Kidney epithelial cell (primary cell): ENCODE results near the gene RAPGEF3. TPM values are rescaled to one million over a fixed set of nuclear protein-coding genes. Genes with fewer than 3 reads are reported as not detected.

ENCODE experiments used
- DNase-seq: peaks from one replicate; pipeline ENCODE4 v3.0.0-alpha.2; 2010; ENCODE audit warnings: low read depth
- H3K27me3 ChIP-seq: 2 replicates; pipeline ENCODE4 v1.6.0; 2011; ENCODE audit warnings: low read length; ENCODE audit not compliant: control insufficient read depth, insufficient read depth
- H3K36me3 ChIP-seq: 2 replicates; pipeline ENCODE4 v1.5.1; 2011; ENCODE audit warnings: low read length; ENCODE audit not compliant: control insufficient read depth, insufficient read depth
- H3K4me3 ChIP-seq: 2 replicates; pipeline ENCODE4 v1.5.1; 2011; ENCODE audit warnings: low read depth, mild to moderate bottlenecking, control low read depth, low read length
- total RNA-seq: library from RNA; depleted of rRNA; stranded (reverse); fragments of >200 nt; gene quantifications from 2 replicates; pipeline ENCODE4 v1.2.3, GENCODE V29; 2015
- TF ChIP-seq, protein P1 (sequence below): IDR thresholded peaks from 2 replicates; pipeline ENCODE4 v1.5.1; 2011; ENCODE audit warnings: mild to moderate bottlenecking, moderate library complexity, low read length, control low read depth, inconsistent platforms; ENCODE audit not compliant: insufficient read depth, poor library complexity, severe bottlenecking

RAPGEF3 gene
- total RNA-seq, 1 donor from 2014 or later, result 14.3 TPM

DNA sequence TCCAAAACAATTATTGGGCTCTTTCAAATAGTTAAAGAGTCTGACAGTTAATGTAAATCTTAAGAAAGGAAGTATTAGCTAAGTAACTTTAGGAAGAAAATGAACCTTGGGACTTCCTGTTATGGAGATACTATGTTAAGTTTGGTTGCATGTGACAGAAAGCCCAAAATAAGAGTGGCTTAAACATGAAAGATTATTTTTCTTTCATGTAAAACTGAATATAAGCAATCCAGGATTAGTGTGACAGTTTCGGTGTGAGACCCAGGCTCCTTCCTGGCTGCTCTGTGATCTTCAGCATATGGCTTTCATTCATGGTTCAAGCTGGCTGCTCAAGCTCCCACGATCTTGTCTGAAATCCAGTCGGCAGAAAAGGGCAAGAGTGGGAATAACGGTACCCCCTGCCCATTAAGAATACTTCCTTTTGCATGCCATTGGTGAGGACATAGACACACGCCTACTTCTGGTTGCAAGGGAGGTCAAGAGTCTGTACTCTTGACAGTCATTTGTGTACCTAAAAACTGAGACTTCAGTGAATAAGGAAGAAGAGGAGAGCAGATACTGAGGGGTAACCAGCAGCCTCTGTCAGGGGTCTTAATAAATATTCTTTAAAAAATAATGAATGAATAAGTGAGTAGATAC, 50.7 kb downstream of the RAPGEF3 start:
- DNase-seq, result no peak
- Histone ChIP-seq H3K36me3 (no peaks in the 10 kb centered on the region), H3K27me3 (no peaks in the 10 kb centered on the region), H3K4me3 (no peak overlapping the region)
- TF ChIP-seq, protein P1, sequence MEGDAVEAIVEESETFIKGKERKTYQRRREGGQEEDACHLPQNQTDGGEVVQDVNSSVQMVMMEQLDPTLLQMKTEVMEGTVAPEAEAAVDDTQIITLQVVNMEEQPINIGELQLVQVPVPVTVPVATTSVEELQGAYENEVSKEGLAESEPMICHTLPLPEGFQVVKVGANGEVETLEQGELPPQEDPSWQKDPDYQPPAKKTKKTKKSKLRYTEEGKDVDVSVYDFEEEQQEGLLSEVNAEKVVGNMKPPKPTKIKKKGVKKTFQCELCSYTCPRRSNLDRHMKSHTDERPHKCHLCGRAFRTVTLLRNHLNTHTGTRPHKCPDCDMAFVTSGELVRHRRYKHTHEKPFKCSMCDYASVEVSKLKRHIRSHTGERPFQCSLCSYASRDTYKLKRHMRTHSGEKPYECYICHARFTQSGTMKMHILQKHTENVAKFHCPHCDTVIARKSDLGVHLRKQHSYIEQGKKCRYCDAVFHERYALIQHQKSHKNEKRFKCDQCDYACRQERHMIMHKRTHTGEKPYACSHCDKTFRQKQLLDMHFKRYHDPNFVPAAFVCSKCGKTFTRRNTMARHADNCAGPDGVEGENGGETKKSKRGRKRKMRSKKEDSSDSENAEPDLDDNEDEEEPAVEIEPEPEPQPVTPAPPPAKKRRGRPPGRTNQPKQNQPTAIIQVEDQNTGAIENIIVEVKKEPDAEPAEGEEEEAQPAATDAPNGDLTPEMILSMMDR, result no peak

DNA sequence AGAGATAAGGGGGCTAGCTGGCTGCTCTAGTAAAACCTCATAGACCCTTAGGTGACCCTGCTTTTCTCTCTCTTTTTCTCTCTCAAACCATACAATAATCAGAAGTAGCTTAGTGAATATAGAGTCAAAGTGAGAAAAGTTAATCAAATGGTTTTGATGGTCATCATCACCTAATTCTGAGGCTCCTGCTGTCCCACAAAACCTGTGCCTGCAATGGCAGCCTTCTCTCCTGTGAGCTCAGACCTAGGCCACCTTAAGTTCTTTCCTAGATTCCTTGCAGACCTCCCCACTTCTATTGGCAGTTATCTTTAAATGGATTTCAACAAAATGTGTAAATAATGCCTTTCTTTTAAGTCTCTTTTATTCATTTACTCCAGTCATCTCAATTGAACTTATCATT, 51.3 kb downstream of the RAPGEF3 start:
- no peak for DNase-seq
- TF ChIP-seq, protein P1, result no peak
- Histone ChIP-seq H3K36me3 (no peaks in the 10 kb centered on the region), H3K27me3 (no peaks in the 10 kb centered on the region), H3K4me3 (no peak overlapping the region)

DNA sequence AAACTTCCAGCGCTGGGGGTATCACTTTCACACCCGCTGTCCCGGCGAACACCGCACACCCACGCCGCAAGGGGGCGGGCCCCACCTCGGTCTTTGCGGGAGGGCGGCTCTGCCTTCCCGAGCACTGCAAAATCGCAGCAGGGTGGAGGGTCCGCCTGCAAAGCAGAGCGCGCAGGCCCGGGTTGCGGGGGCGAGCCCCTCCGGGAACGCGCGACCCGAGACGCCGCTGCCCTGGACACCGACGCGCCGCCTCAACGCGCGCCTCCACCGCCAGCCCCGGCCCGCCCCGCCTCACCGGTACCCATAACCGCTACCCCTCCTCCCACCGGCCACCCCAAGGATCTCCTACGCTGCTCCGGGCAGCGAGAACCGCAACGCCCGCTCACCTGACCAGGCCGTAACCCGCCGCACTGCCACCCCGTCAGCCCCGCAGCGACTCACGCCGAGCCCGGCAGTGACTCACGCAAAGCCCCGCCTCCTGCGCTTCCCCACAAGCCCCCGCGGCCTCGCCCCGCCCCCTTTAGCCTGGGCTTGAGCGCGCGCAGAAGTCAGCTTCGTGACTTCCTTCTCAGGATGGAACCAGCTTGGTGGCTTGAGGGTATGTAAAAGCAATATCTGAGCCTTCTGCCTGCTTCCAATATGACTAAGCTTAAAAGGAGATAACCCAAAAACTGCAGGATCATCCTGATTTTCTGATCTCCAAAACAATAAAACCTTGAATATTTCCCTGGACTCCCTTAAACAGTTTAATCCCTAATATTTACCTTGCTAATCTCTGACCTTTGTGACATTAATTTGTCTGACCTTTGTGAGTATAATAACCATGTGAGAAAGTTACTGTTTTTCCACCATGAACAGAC, 52.9 kb downstream of the RAPGEF3 start, which contains the start of gene RPAP3:
Gene RPAP3, minus strand, starts transcription at position 465 of the 860 bp plus-strand sequence. CDS start 3,190 bp downstream, outside the sequence.
- Histone ChIP-seq H3K36me3 (no peaks in the 10 kb centered on the region), H3K27me3 (no peaks in the 10 kb centered on the region), H3K4me3 (peak within 1 kb of the TSS; percentile 78)
- peak; percentile 82 for DNase-seq
- TF ChIP-seq, protein P1, result peak; percentile 69

DNA sequence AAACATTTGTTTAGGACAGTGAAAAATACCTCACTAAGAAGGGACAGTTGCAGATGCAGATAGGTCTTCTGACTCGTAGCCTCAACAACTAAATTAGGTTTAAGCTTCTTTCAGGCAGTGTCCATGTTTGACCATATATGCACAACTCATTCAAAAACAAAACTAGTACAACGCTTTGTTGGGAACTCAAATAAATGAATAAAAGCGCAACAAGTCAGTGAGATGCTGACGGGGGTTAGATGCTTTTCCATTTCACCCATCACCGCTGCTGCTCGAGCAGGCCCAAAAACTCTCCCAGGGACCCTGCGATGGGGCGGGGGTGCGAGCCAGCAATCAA, 53.5 kb downstream of the RAPGEF3 start:
- TF ChIP-seq, protein P1, result no peak
- no peak for DNase-seq
- Histone ChIP-seq H3K4me3 (peak overlapping the region; percentile 78), H3K27me3 (no peaks in the 10 kb centered on the region), H3K36me3 (no peaks in the 10 kb centered on the region)

DNA sequence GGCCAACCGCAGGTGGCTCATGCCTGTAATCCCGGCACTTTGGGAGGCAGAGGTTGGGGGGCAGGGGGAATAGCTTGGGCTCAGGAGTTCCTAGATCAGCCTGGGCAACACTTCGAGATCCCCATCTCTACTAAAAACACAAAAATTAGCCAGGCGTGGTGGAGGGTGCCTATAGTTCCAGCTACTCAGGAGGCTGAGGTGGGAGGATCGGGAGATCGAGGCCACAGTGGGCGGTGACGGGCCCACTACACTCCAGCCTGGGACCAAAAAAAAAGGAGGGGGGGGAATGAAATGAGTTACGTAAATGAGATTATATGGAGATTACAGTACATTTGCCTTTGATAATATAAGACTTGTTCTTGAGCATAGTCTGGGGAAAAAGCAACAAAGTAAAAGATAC, 54.0 kb downstream of the RAPGEF3 start:
- DNase-seq, result no peak
- TF ChIP-seq, protein P1, result no peak
- Histone ChIP-seq H3K4me3 (peak overlapping the region; percentile 78), H3K27me3 (no peaks in the 10 kb centered on the region), H3K36me3 (no peaks in the 10 kb centered on the region)
